WERI-Rb-1 (cell line): ENCODE data around the gene AQP2.
A peak's percentile ranks its signal among the peaks of the same experiment; 100 is the strongest.

Source experiments
- DNase-seq: peaks from one replicate; pipeline ENCODE4 v3.0.0-alpha.2; 2020
- H3K27ac ChIP-seq: fragments of 250-450 bp; sonication (Bioruptor Pico); 2 replicates; pipeline ENCODE4 v1.5.1; 2020; ENCODE audit warnings: mild to moderate bottlenecking, moderate library complexity
- H3K27me3 ChIP-seq: fragments of 250-450 bp; sonication (Bioruptor Pico); 2 replicates; pipeline ENCODE4 v1.5.1; 2021; ENCODE audit warnings: mild to moderate bottlenecking, low read depth, moderate library complexity; ENCODE audit not compliant: insufficient read depth, severe bottlenecking
- H3K36me3 ChIP-seq: fragments of 250-450 bp; sonication (Bioruptor Pico); 2 replicates; pipeline ENCODE4 v1.5.1; 2020; ENCODE audit warnings: mild to moderate bottlenecking, moderate library complexity
- H3K4me3 ChIP-seq: 2 replicates; pipeline ENCODE4 v1.5.1; 2011; ENCODE audit warnings: low read depth, mild to moderate bottlenecking, control low read depth, low read length
- H3K9me3 ChIP-seq: fragments of 250-450 bp; sonication (Bioruptor Pico); 2 replicates; pipeline ENCODE4 v1.5.1; 2021; ENCODE audit warnings: mild to moderate bottlenecking, moderate library complexity; ENCODE audit not compliant: severe bottlenecking
- CTCF ChIP-seq: IDR thresholded peaks from 2 replicates; pipeline ENCODE4 v1.5.1; 2011; ENCODE audit warnings: low read depth, mild to moderate bottlenecking, control low read depth, inconsistent platforms, low read length

Gene AQP2

GRCh38 chr12:49974231-49974675, 23.7 kb downstream of the AQP2 start:
- Histone ChIP-seq H3K27me3 (no peaks in the 10 kb centered on the region), H3K4me3 (no peak overlapping the region), H3K36me3 (no peaks in the 10 kb centered on the region), H3K27ac (no peak overlapping the region), H3K9me3 (no peaks in the 10 kb centered on the region)
- TF ChIP-seq CTCF, result peak; percentile 92
- DNase-seq, result peak; percentile 89

- TF ChIP-seq CTCF, result no peak
- Histone ChIP-seq H3K9me3 (no peaks in the 10 kb centered on the region), H3K4me3 (no peak overlapping the region), H3K27ac (no peak overlapping the region), H3K36me3 (no peaks in the 10 kb centered on the region), H3K27me3 (no peaks in the 10 kb centered on the region)
- no peak for DNase-seq
Observed at GRCh38 chr12:49974677-49975317, 24.3 kb downstream of the AQP2 start.

GRCh38 chr12:49975318-49975761, 24.8 kb downstream of the AQP2 start:
- no peak for DNase-seq
- Histone ChIP-seq H3K27ac (no peak overlapping the region), H3K36me3 (no peaks in the 10 kb centered on the region), H3K4me3 (no peak overlapping the region), H3K9me3 (no peaks in the 10 kb centered on the region), H3K27me3 (no peaks in the 10 kb centered on the region)
- no peak for TF ChIP-seq CTCF

GRCh38 chr12:49976557-49976956, 26.0 kb downstream of the AQP2 start:
- Histone ChIP-seq H3K9me3 (no peaks in the 10 kb centered on the region), H3K4me3 (no peak overlapping the region), H3K27me3 (no peaks in the 10 kb centered on the region), H3K27ac (no peak overlapping the region), H3K36me3 (no peaks in the 10 kb centered on the region)
- no peak for DNase-seq
- no peak for TF ChIP-seq CTCF

GRCh38 chr12:49978125-49978524, 27.6 kb downstream of the AQP2 start:
- H3K27me3 ChIP-seq, result no peaks in the 10 kb centered on the region
- peak overlapping the region; percentile 6; the same call in 1 of the 2 replicates for H3K4me3 ChIP-seq
- DNase-seq, result no peak
- TF ChIP-seq CTCF, result no peak
- H3K9me3 ChIP-seq, result no peaks in the 10 kb centered on the region
- no peaks in the 10 kb centered on the region for H3K36me3 ChIP-seq
- peak overlapping the region; percentile 67 for H3K27ac ChIP-seq
